GM10248 (cell line): Measurements from ENCODE around the gene TULP1.
A peak's percentile ranks its signal among the peaks of the same experiment; 100 is the strongest.

Source experiments
- CTCF ChIA-PET: fragments of 300-600 bp; sonication (Branson Sonifier 250); formaldehyde crosslinking; extraction: SDS; loops from one replicate; lab custom pipeline; 2021; ENCODE audit warnings: antibody characterized with exemption; lab: Yijun Ruan, JAX
- POLR2A ChIA-PET: fragments of 350-650 bp; sonication (Branson Sonifier 250); formaldehyde crosslinking; extraction: SDS; loops from one replicate; lab custom pipeline; 2020; ENCODE audit warnings: antibody characterized with exemption; lab: Yijun Ruan, JAX
- DNase-seq: peaks from one replicate; pipeline ENCODE4 v3.0.0; 2012; ENCODE audit errors: extremely low spot score
- CTCF ChIP-seq: IDR thresholded peaks from 2 replicates; pipeline ENCODE4 v1.5.1; 2012; ENCODE audit warnings: mild to moderate bottlenecking, low read depth; ENCODE audit errors: extremely low read depth, missing control alignments, control extremely low read depth

TULP1 gene

GRCh38 chr6:35451354-35452182 lies 61.1 kb downstream of the TULP1 start:
- DNase-seq = no peak
- TF ChIP-seq CTCF = no peak
- POLR2A ChIA-PET = no interaction called here
- CTCF ChIA-PET = interaction anchor here (0.7 to 12.5 kb wide), 8 partner anchors 10 to 158 kb away, joined by 3 to 213 read pairs (median 7); partner anchors contain the start of genes DEF6 and PPARD

- DNase-seq = peak; percentile 86
- TF ChIP-seq CTCF = peak; percentile 56
- ChIA-PET POLR2A (no interaction called here), CTCF (interaction anchor here (0.6 to 12.5 kb wide), 40 partner anchors 8 to 287 kb away, joined by 3 to 213 read pairs (median 4); partner anchors contain the start of genes ARMC12, DEF6, PPARD and RPL10A)
These were observed 63.3 kb downstream of the TULP1 start for GRCh38 chr6:35449287-35449881.

- TF ChIP-seq CTCF = no peak
- DNase-seq = no peak
- CTCF ChIA-PET = interaction anchor here (0.7 to 12.5 kb wide), 13 partner anchors 19 to 289 kb away, joined by 3 to 213 read pairs (median 6); partner anchors contain the start of genes ARMC12, DEF6, PPARD and RPL10A
- POLR2A ChIA-PET = no interaction called here
These were observed 64.5 kb downstream of the TULP1 start for GRCh38 chr6:35448191-35448590.
